Nephron progenitor cell (in vitro differentiated cells): ENCODE data around the gene KRTAP20-3.

Source experiments
- DNase-seq: peaks from one replicate; pipeline ENCODE4 v3.0.0; 2021
- H3K27ac Mint-ChIP-seq: 2 replicates; pipeline ENCODE4 v1.8.0; 2021; ENCODE audit warnings: mild to moderate bottlenecking, moderate library complexity, mixed read lengths
- H3K27me3 Mint-ChIP-seq: 2 replicates; pipeline ENCODE4 v1.8.0; 2021; ENCODE audit warnings: mild to moderate bottlenecking, low read depth, mixed read lengths; ENCODE audit not compliant: poor library complexity
- H3K36me3 Mint-ChIP-seq: 2 replicates; pipeline ENCODE4 v1.8.0; 2021; ENCODE audit warnings: low read depth, mixed read lengths
- H3K4me1 Mint-ChIP-seq: 2 replicates; pipeline ENCODE4 v1.8.0; 2021; ENCODE audit warnings: mixed read lengths
- H3K4me3 Mint-ChIP-seq: 2 replicates; pipeline ENCODE4 v1.8.0; 2021; ENCODE audit warnings: mild to moderate bottlenecking, moderate library complexity, mixed read lengths
- H3K9me3 Mint-ChIP-seq: 2 replicates; pipeline ENCODE4 v1.8.0; 2021; ENCODE audit warnings: mild to moderate bottlenecking, moderate library complexity, mixed read lengths
- CTCF ChIP-seq: fragments of 200-600 bp; sonication (generic); IDR thresholded peaks from 2 replicates; pipeline ENCODE4 v1.5.0; 2021; ENCODE audit warnings: antibody characterized with exemption

Gene KRTAP20-3

GRCh38 chr21:30642564-30642963, at the start of gene KRTAP20-3:
Gene KRTAP20-3, plus strand, starts transcription at chr21:30642864.
- peaks cover 42% of the 10 kb centered on the region for H3K9me3 Mint-ChIP-seq
- peaks cover 5% of the 10 kb centered on the region for H3K27me3 Mint-ChIP-seq
- no peaks in the 10 kb centered on the region for H3K4me1 Mint-ChIP-seq
- no peaks in the 10 kb centered on the region for H3K36me3 Mint-ChIP-seq
- no peak for TF ChIP-seq CTCF
- no peak within 1 kb of the TSS for H3K4me3 Mint-ChIP-seq
- no peak for DNase-seq
- H3K27ac Mint-ChIP-seq, result no peak within 1 kb of the TSS

- peaks cover 3% of the 10 kb centered on the region for H3K27me3 Mint-ChIP-seq
- no peaks in the 10 kb centered on the region for H3K36me3 Mint-ChIP-seq
- no peaks in the 10 kb centered on the region for H3K4me1 Mint-ChIP-seq
- H3K27ac Mint-ChIP-seq, result no peak within 1 kb of the TSS
- no peak within 1 kb of the TSS for H3K4me3 Mint-ChIP-seq
- no peak for TF ChIP-seq CTCF
- peaks cover 7% of the 10 kb centered on the region for H3K9me3 Mint-ChIP-seq
- no peak for DNase-seq
These were observed 43.9 kb upstream of the KRTAP20-3 start, which contains the start of gene KRTAP6-2 for GRCh38 chr21:30598802-30599201. Gene KRTAP6-2, minus strand, starts transcription at chr21:30598902. Its CDS starts 28 bp downstream, at chr21:30598874.

GRCh38 chr21:30600787-30601186, 41.9 kb upstream of the KRTAP20-3 start, which contains the start of gene KRTAP22-1:
Gene KRTAP22-1, plus strand, starts transcription at chr21:30601087.
- TF ChIP-seq CTCF, result no peak
- no peaks in the 10 kb centered on the region for H3K36me3 Mint-ChIP-seq
- H3K9me3 Mint-ChIP-seq, result peaks cover 11% of the 10 kb centered on the region
- H3K4me1 Mint-ChIP-seq, result no peaks in the 10 kb centered on the region
- no peak for DNase-seq
- no peak within 1 kb of the TSS for H3K27ac Mint-ChIP-seq
- no peak within 1 kb of the TSS for H3K4me3 Mint-ChIP-seq
- H3K27me3 Mint-ChIP-seq, result no peaks in the 10 kb centered on the region

GRCh38 chr21:30605968-30606367, 36.7 kb upstream of the KRTAP20-3 start:
- no peak for TF ChIP-seq CTCF

GRCh38 chr21:30612132-30612531, 30.5 kb upstream of the KRTAP20-3 start:
- no peak for DNase-seq
- H3K27ac Mint-ChIP-seq, result no peak overlapping the region
- H3K4me1 Mint-ChIP-seq, result no peaks in the 10 kb centered on the region
- no peak overlapping the region for H3K4me3 Mint-ChIP-seq
- peaks cover 29% of the 10 kb centered on the region for H3K9me3 Mint-ChIP-seq
- peaks cover 4% of the 10 kb centered on the region for H3K27me3 Mint-ChIP-seq
- no peaks in the 10 kb centered on the region for H3K36me3 Mint-ChIP-seq
- no peak for TF ChIP-seq CTCF

More at GRCh38 chr21:30605968-30606367, 36.7 kb upstream of the KRTAP20-3 start:
- Mint-ChIP-seq H3K9me3 (peaks cover 29% of the 10 kb centered on the region), H3K27me3 (peaks cover 4% of the 10 kb centered on the region), H3K27ac (no peak overlapping the region), H3K4me3 (no peak overlapping the region), H3K36me3 (no peaks in the 10 kb centered on the region), H3K4me1 (no peaks in the 10 kb centered on the region)
- DNase-seq, result no peak

- Mint-ChIP-seq H3K9me3 (peaks cover 17% of the 10 kb centered on the region), H3K36me3 (no peaks in the 10 kb centered on the region), H3K27ac (no peak within 1 kb of the TSS), H3K4me3 (no peak within 1 kb of the TSS), H3K27me3 (peaks cover 4% of the 10 kb centered on the region), H3K4me1 (no peaks in the 10 kb centered on the region)
- no peak for TF ChIP-seq CTCF
- no peak for DNase-seq
These were observed 28.8 kb upstream of the KRTAP20-3 start, which contains the start of gene KRTAP6-1 for GRCh38 chr21:30613836-30614235. Gene KRTAP6-1, minus strand, starts transcription at chr21:30613930. Its CDS starts 26 bp downstream, at chr21:30613904.
